K562 (cell line): ENCODE data around the gene TTBK2. TPM values are rescaled to one million over a fixed set of nuclear protein-coding genes. Genes with fewer than 3 reads are reported as not detected.

ENCODE experiments used
- ATAC-seq: fragments of 200-7000 bp; cut with Tn5 transposase; 3 replicates; pipeline ENCODE4 v1.9.1; 2020; ENCODE audit warnings: moderate library complexity
- BruUV-seq: library from RNA; stranded (reverse); fragments of 400-500 nt; replicated peaks from 2 replicates; lab custom pipeline; 2021; lab: Mats Ljungman, UMichigan
- CTCF ChIA-PET: fragments of 300-600 bp; formaldehyde crosslinking; extraction: SDS; loops from one replicate; lab custom pipeline; 2021; ENCODE audit warnings: low intra/inter-chr PET ratio; lab: Yijun Ruan, JAX
- POLR2A ChIA-PET: fragments of 300-600, 350-650 bp; sonication (Branson Sonifier 250); formaldehyde crosslinking; extraction: SDS; loops from one replicate; lab custom pipeline; 2021; ENCODE audit warnings: antibody characterized with exemption, inconsistent platforms; lab: Yijun Ruan, JAX
- DNase-seq, 4 experiments: peaks; one replicate each; pipeline versions ENCODE4 v3.0.0 to v3.0.0-alpha.2; 2011 to 2018; ENCODE audit warnings: low spot score in 3 of 4, mixed read lengths in 3 of 4; ENCODE audit errors: extremely low read depth in 1 of 4
- FAIRE-seq: peaks from 2 replicates; lab custom pipeline; 2011; peaks lifted over from hg19 to GRCh38; lab: Jason Lieb, UNC
- H2AFZ ChIP-seq: 2 replicates; pipeline ENCODE4 v1.6.0; 2011; ENCODE audit warnings: low read depth, low read length, control low read depth, inconsistent platforms
- H3K27ac ChIP-seq: fragments of 200-600 bp; 3 replicates; pipeline ENCODE4 v1.8.0; 2011; ENCODE audit warnings: low read depth, mild to moderate bottlenecking, control low read depth, inconsistent platforms, low read length, moderate library complexity, mixed read lengths; ENCODE audit errors: extremely low read depth
- H3K27me3 ChIP-seq, 2 experiments: fragments of 300-600 bp in 1 of 2; 2 replicates in 1 of 2; 3 replicates in 1 of 2; pipeline versions ENCODE4 v1.6.0 to v1.8.0; 2011; ENCODE audit warnings: inconsistent platforms in 2 of 2, low read length in 2 of 2, mild to moderate bottlenecking in 1 of 2, mixed read lengths in 1 of 2, moderate library complexity in 1 of 2; ENCODE audit not compliant: control insufficient read depth in 2 of 2, insufficient read depth in 2 of 2
- H3K36me3 ChIP-seq: fragments of 300-600 bp; 3 replicates; pipeline ENCODE4 v1.8.0; 2011; ENCODE audit warnings: mild to moderate bottlenecking, low read length, inconsistent platforms; ENCODE audit not compliant: control insufficient read depth, insufficient read depth
- H3K4me1 ChIP-seq, 2 experiments: fragments of 200-600 bp in 1 of 2; replicated peaks in 1 of 2; 2 replicates in 1 of 2; 3 replicates in 1 of 2; pipeline versions ENCODE4 v1.5.1 to v1.8.0; 2011; ENCODE audit warnings: inconsistent platforms in 2 of 2, low read length in 2 of 2, mild to moderate bottlenecking in 1 of 2, mixed read lengths in 1 of 2, moderate library complexity in 1 of 2; ENCODE audit not compliant: control insufficient read depth in 2 of 2, insufficient read depth in 2 of 2
- H3K4me2 ChIP-seq: 2 replicates; pipeline ENCODE4 v1.6.1; 2011; ENCODE audit warnings: low read length, control low read depth, inconsistent platforms, mixed read lengths; ENCODE audit not compliant: insufficient read depth
- H3K4me3 ChIP-seq: fragments of 200-600 bp; sonication (generic), shearing (Covaris generic); 2 replicates; pipeline ENCODE4 v1.5.1; 2016; ENCODE audit warnings: control low read depth, inconsistent platforms
- H3K79me2 ChIP-seq: fragments of 200-600 bp; 3 replicates; pipeline ENCODE4 v1.8.0; 2011; ENCODE audit warnings: low read length, inconsistent platforms; ENCODE audit not compliant: control insufficient read depth, insufficient read depth
- H3K9ac ChIP-seq, 2 experiments: 2 replicates each; pipeline versions ENCODE4 v1.6.0 to v1.6.1; 2011; ENCODE audit warnings: low read depth in 2 of 2, low read length in 2 of 2, control low read depth in 1 of 2, inconsistent platforms in 1 of 2, mild to moderate bottlenecking in 1 of 2, mixed read lengths in 1 of 2; ENCODE audit not compliant: insufficient read depth in 1 of 2
- H3K9me1 ChIP-seq: one replicate; pipeline ENCODE4 v1.6.0; 2011; ENCODE audit warnings: inconsistent platforms, mild to moderate bottlenecking, low read length, moderate library complexity; ENCODE audit not compliant: control insufficient read depth, insufficient read depth
- H3K9me3 ChIP-seq: replicated peaks from 2 replicates; pipeline ENCODE4 v1.5.1; 2011; ENCODE audit warnings: low read depth, low read length, inconsistent platforms; ENCODE audit not compliant: control insufficient read depth, insufficient read depth
- H4K20me1 ChIP-seq: replicated peaks from 2 replicates; pipeline ENCODE4 v1.6.1; 2011; ENCODE audit warnings: low read length, inconsistent platforms, mixed read lengths; ENCODE audit not compliant: control insufficient read depth, insufficient read depth
- EZH2 ChIP-seq: IDR thresholded peaks from 2 replicates; pipeline ENCODE4 v1.6.1; 2012; ENCODE audit warnings: low read depth, mild to moderate bottlenecking, inconsistent platforms, low read length, borderline replicate concordance
- HDAC2 ChIP-seq: fragments of 450-650 bp; IDR thresholded peaks from 2 replicates; pipeline ENCODE4 v1.6.1; 2016; ENCODE audit warnings: mild to moderate bottlenecking
- NFIC ChIP-seq: fragments of 450-650 bp; IDR thresholded peaks from 2 replicates; pipeline ENCODE4 v1.6.1; 2017; ENCODE audit warnings: mild to moderate bottlenecking, inconsistent platforms
- RBFOX2 ChIP-seq: fragments of 200-400 bp; formaldehyde crosslinking; IDR thresholded peaks from 2 replicates; pipeline ENCODE4 v1.6.1; 2017; ENCODE audit warnings: low read depth, mild to moderate bottlenecking, low read length, moderate library complexity
- TFAP4 ChIP-seq: sonication (generic); formaldehyde crosslinking; IDR thresholded peaks from 2 replicates; pipeline ENCODE4 v1.8.0; 2022; ENCODE audit warnings: missing genetic modification reagents, mild to moderate bottlenecking, moderate library complexity, borderline replicate concordance
- WGBS: fragments of 100-300 bp; shearing (Covaris generic); methylation state at CpG from one replicate; pipeline ENCODE4 v1.1.6; 2016; ENCODE audit warnings: low coverage, mixed read lengths; ENCODE audit not compliant: insufficient coverage; ENCODE audit errors: missing lambda C conversion rate; 5-methylcytosine and 5-hydroxymethylcytosine counted together
- in situ Hi-C: fragments of 300-500 bp; cut with MboI; formaldehyde crosslinking; loops from 4 replicates; pipeline ENCODE4 v1.15.0; 2018; ENCODE audit warnings: inconsistent platforms, mixed read lengths
- intact Hi-C: fragments of 100-400 bp; cut with micrococcal nuclease; formaldehyde crosslinking; loops from 2 replicates; pipeline ENCODE4 v1.14.2; 2022
- polyA plus RNA-seq, 8 experiments: library from polyadenylated mRNA; depleted of rRNA in 4 of 8; stranded (reverse) in 5 of 8; unstranded in 3 of 8; fragments of >200 nt; fragmentation: Nextera tagmentation in 2 of 8; fragmentation: Illumina TruSeq in 1 of 8; extraction: Ambion mirVana in 2 of 8; extraction: Trizol in 1 of 8; gene quantifications; 2 replicates each; pipeline versions ENCODE4 v1.2.1 to v1.2.3, GENCODE V29; 2011 to 2014; ENCODE audit warnings: inconsistent platforms in 1 of 8, missing spikeins in 1 of 8
- total RNA-seq, 7 experiments: library from RNA; depleted of rRNA in 6 of 7; stranded (reverse); fragments of >200 nt in 6 of 7; fragmentation: Illumina TruSeq in 2 of 7; extraction: Trizol in 2 of 7; gene quantifications; 2 replicates each; pipeline versions ENCODE4 v1.2.1 to v1.2.3, GENCODE V29; 2011 to 2021; ENCODE audit warnings: low replicate concordance in 1 of 7

The TTBK2 gene
- total and polyA plus RNA-seq, 9 of the 15 experiments (the other 6 are each of a cell fraction or from before 2014, with no cell fraction given): 0.89 to 8.0 (median 4.8) TPM

- Histone ChIP-seq H4K20me1 (no peaks in the 10 kb centered on the region; the same call in 1 of the 2 replicates), H3K9me3 (no peaks in the 10 kb centered on the region), H3K4me3 (no peak overlapping the region), H3K4me2 (no peak overlapping the region), H3K27ac (no peak overlapping the region), H3K9ac (no peak overlapping the region; a peak in 1 of 4 replicates), H3K27me3 (no peaks in the 10 kb centered on the region)
- ATAC-seq (no peak), FAIRE-seq (no peak), DNase-seq (no peak)
- in situ Hi-C loops: no loop called here
- BruUV-seq: no TSS peak
- WGBS: 94% methylated on average over 6 of the region's 13 CpGs
- CTCF ChIA-PET: no interaction called here
- TF ChIP-seq HDAC2 (no peak), EZH2 (no peak), TFAP4 (CRISPR knock-in tag) (no peak), NFIC (peak; percentile 63), RBFOX2 (0 out of 2 replicates have a peak, but pooled peaks have one; percentile 22)
- TF ChIP-seq, all 486 proteins: peak for 2
- H3K79me2 ChIP-seq: no peaks in the 10 kb centered on the region
- peaks cover 5% of the 10 kb centered on the region for H3K9me1 ChIP-seq
- intact Hi-C loops: no loop called here
- H2AFZ ChIP-seq: no peak overlapping the region
- POLR2A ChIA-PET: interaction anchor here (0.6 to 1.2 kb wide), 2 partner anchors 10 to 11 kb away, joined by 4 to 6 read pairs; no protein-coding TSS in a partner anchor
- H3K4me1 ChIP-seq: peaks cover 0 to 6% of the 10 kb centered on the region in 2 experiments; a peak in 1 of 5 replicates
- H3K36me3 ChIP-seq: peaks cover 96% of the 10 kb centered on the region
Measured at GRCh38 chr15:42727750-42728381, 192.7 kb downstream of the TTBK2 start.
